ENCODE data around the gene SLC25A41. TPM values are rescaled to one million over a fixed set of nuclear protein-coding genes. Genes with fewer than 3 reads are reported as not detected.

The SLC25A41 gene
- total and polyA plus RNA-seq, 2 of the 13 experiments (the other 11 are each of a cell fraction or from before 2014, with no cell fraction given): 0.33 to 0.95 TPM

DNA sequence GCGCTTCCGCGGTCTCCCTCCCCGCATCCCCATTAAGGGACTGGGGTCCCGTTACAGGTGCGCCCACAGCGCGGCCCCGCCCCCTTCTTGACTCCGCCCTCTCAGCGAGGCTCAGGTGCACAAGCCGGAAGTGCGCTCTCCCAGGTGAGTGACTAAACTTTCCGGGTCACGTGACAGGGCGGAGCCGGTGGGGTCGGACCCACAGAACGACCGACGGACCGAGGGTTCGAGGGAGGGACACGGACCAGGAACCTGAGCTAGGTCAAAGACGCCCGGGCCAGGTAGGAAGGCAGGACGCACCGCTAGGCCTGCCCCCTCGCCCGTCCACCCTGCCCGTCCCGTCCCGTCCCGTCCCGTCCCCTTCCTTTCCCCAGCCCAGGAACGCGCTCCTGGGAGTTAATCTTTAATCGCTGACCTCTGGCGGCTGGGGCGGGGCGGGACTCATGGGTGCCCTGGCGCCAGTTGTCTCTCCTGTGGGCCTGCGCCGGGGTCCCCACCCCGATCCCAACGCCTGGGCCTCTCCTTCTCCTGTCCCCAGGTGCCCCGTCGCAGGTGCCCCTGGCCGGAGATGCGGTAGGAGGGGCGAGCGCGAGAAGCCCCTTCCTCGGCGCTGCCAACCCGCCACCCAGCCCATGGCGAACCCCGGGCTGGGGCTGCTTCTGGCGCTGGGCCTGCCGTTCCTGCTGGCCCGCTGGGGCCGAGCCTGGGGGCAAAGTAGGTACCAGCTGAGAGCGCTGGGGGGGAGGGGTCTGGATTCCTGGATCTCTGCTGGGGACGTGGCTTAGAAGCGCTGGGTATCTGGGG lies 30.7 kb upstream of the SLC25A41 start, which contains the start of gene CRB3 (continued):
- TF ChIP-seq, protein P1, sequence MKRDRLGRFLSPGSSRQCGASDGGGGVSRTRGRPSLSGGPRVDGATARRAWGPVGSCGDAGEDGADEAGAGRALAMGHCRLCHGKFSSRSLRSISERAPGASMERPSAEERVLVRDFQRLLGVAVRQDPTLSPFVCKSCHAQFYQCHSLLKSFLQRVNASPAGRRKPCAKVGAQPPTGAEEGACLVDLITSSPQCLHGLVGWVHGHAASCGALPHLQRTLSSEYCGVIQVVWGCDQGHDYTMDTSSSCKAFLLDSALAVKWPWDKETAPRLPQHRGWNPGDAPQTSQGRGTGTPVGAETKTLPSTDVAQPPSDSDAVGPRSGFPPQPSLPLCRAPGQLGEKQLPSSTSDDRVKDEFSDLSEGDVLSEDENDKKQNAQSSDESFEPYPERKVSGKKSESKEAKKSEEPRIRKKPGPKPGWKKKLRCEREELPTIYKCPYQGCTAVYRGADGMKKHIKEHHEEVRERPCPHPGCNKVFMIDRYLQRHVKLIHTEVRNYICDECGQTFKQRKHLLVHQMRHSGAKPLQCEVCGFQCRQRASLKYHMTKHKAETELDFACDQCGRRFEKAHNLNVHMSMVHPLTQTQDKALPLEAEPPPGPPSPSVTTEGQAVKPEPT (CRISPR knock-in tag; IDR thresholded peaks at IDR 0.05; ENCODE audit: low read depth): peak; percentile 78; the same call in 1 of the 2 replicates
- TF ChIP-seq, protein P2, sequence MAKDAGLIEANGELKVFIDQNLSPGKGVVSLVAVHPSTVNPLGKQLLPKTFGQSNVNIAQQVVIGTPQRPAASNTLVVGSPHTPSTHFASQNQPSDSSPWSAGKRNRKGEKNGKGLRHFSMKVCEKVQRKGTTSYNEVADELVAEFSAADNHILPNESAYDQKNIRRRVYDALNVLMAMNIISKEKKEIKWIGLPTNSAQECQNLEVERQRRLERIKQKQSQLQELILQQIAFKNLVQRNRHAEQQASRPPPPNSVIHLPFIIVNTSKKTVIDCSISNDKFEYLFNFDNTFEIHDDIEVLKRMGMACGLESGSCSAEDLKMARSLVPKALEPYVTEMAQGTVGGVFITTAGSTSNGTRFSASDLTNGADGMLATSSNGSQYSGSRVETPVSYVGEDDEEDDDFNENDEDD (CRISPR knock-in tag; IDR thresholded peaks at IDR 0.05; ENCODE audit: borderline replicate concordance): no peak
- TF ChIP-seq ZMYM4 (CRISPR knock-in tag; IDR thresholded peaks at IDR 0.05): peak; percentile 49
- no peak for TF ChIP-seq ZNF510 (CRISPR knock-in tag; IDR thresholded peaks at IDR 0.05; ENCODE audit: low read depth)
- no peak for TF ChIP-seq NCOR1 (IDR thresholded peaks at IDR 0.05; ENCODE audit: borderline replicate concordance, low read length)
- peak; percentile 89 for TF ChIP-seq ZFX (CRISPR knock-in tag; IDR thresholded peaks at IDR 0.05; ENCODE audit: low read depth)
- TF ChIP-seq, protein P3, sequence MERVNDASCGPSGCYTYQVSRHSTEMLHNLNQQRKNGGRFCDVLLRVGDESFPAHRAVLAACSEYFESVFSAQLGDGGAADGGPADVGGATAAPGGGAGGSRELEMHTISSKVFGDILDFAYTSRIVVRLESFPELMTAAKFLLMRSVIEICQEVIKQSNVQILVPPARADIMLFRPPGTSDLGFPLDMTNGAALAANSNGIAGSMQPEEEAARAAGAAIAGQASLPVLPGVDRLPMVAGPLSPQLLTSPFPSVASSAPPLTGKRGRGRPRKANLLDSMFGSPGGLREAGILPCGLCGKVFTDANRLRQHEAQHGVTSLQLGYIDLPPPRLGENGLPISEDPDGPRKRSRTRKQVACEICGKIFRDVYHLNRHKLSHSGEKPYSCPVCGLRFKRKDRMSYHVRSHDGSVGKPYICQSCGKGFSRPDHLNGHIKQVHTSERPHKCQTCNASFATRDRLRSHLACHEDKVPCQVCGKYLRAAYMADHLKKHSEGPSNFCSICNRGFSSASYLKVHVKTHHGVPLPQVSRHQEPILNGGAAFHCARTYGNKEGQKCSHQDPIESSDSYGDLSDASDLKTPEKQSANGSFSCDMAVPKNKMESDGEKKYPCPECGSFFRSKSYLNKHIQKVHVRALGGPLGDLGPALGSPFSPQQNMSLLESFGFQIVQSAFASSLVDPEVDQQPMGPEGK (CRISPR knock-in tag; IDR thresholded peaks at IDR 0.05): no peak; the same call in 1 of the 2 replicates
- TF ChIP-seq, protein P4, sequence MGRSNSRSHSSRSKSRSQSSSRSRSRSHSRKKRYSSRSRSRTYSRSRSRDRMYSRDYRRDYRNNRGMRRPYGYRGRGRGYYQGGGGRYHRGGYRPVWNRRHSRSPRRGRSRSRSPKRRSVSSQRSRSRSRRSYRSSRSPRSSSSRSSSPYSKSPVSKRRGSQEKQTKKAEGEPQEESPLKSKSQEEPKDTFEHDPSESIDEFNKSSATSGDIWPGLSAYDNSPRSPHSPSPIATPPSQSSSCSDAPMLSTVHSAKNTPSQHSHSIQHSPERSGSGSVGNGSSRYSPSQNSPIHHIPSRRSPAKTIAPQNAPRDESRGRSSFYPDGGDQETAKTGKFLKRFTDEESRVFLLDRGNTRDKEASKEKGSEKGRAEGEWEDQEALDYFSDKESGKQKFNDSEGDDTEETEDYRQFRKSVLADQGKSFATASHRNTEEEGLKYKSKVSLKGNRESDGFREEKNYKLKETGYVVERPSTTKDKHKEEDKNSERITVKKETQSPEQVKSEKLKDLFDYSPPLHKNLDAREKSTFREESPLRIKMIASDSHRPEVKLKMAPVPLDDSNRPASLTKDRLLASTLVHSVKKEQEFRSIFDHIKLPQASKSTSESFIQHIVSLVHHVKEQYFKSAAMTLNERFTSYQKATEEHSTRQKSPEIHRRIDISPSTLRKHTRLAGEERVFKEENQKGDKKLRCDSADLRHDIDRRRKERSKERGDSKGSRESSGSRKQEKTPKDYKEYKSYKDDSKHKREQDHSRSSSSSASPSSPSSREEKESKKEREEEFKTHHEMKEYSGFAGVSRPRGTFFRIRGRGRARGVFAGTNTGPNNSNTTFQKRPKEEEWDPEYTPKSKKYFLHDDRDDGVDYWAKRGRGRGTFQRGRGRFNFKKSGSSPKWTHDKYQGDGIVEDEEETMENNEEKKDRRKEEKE (IDR thresholded peaks at IDR 0.05): no peak
- no peak for TF ChIP-seq ZNF619 (CRISPR knock-in tag; IDR thresholded peaks at IDR 0.05)
- TF ChIP-seq, protein P5, sequence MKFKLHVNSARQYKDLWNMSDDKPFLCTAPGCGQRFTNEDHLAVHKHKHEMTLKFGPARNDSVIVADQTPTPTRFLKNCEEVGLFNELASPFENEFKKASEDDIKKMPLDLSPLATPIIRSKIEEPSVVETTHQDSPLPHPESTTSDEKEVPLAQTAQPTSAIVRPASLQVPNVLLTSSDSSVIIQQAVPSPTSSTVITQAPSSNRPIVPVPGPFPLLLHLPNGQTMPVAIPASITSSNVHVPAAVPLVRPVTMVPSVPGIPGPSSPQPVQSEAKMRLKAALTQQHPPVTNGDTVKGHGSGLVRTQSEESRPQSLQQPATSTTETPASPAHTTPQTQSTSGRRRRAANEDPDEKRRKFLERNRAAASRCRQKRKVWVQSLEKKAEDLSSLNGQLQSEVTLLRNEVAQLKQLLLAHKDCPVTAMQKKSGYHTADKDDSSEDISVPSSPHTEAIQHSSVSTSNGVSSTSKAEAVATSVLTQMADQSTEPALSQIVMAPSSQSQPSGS (CRISPR knock-in tag; IDR thresholded peaks at IDR 0.05): 0 out of 2 replicates have a peak, but pooled peaks have one; percentile 19
- 0 out of 2 replicates have a peak, but pooled peaks have one; percentile 37 for TF ChIP-seq YEATS4 (CRISPR knock-in tag; IDR thresholded peaks at IDR 0.05; ENCODE audit: borderline replicate concordance)
- no peak for TF ChIP-seq ZNF235 (CRISPR knock-in tag; IDR thresholded peaks at IDR 0.05; ENCODE audit: borderline replicate concordance)
- no peak for TF ChIP-seq ZNF557 (CRISPR knock-in tag; IDR thresholded peaks at IDR 0.05)
- TF ChIP-seq SYNCRIP (IDR thresholded peaks at IDR 0.05; ENCODE audit: insufficient read depth, low read depth, low read length): no peak
- TF ChIP-seq KLF15 (CRISPR knock-in tag; IDR thresholded peaks at IDR 0.05; ENCODE audit: borderline replicate concordance): peak; percentile 15; the same call in 1 of the 2 replicates
- no peak for TF ChIP-seq SOX13 (IDR thresholded peaks at IDR 0.05)
- no peak for TF ChIP-seq SOX13 (CRISPR knock-in tag; conservative IDR thresholded peaks at IDR 0.05 in 1 of 2, IDR thresholded peaks at IDR 0.05 in 1 of 2)

Measured in HepG2 (cell line).